Smooth muscle cell (in vitro differentiated cells): ENCODE measurements around the gene ZNF483. TPM values are rescaled to one million over a fixed set of nuclear protein-coding genes. Genes with fewer than 3 reads are reported as not detected.
"Not testable (repeated sequence)": the region's sequence is repeated elsewhere in the genome, so short reads cannot be mapped to it uniquely, and the experiment has no call there.

Source experiments
- DNase-seq: peaks from one replicate; lab custom pipeline; 2025; ENCODE audit not compliant: unreplicated experiment; lab: John Stamatoyannopoulos, UW
- H2AFZ ChIP-seq: fragments of 200-600 bp; sonication (generic); 2 replicates; pipeline ENCODE4 v1.6.0; 2016; ENCODE audit warnings: antibody characterized with exemption, low read depth, mild to moderate bottlenecking
- H3F3A ChIP-seq: fragments of 200-600 bp; sonication (generic); 2 replicates; pipeline ENCODE4 v1.6.0; 2017; ENCODE audit warnings: antibody characterized with exemption, low read depth
- H3K27ac ChIP-seq: fragments of 200-600 bp; sonication (generic); 2 replicates; pipeline ENCODE4 v1.5.1; 2016; ENCODE audit warnings: low read depth, mild to moderate bottlenecking
- H3K27me3 ChIP-seq: fragments of 200-600 bp; sonication (generic); 2 replicates; pipeline ENCODE4 v1.6.1; 2016; ENCODE audit warnings: low read depth, mild to moderate bottlenecking
- H3K36me3 ChIP-seq: fragments of 200-600 bp; sonication (generic); 2 replicates; pipeline ENCODE4 v1.5.1; 2016; ENCODE audit warnings: low read depth
- H3K4me1 ChIP-seq: fragments of 200-600 bp; sonication (generic); 2 replicates; pipeline ENCODE4 v1.5.1; 2016; ENCODE audit warnings: low read depth
- H3K4me2 ChIP-seq: fragments of 200-600 bp; sonication (generic); 2 replicates; pipeline ENCODE4 v1.6.0; 2016; ENCODE audit warnings: mild to moderate bottlenecking
- H3K4me3 ChIP-seq: fragments of 200-600 bp; sonication (generic); 2 replicates; pipeline ENCODE4 v1.5.1; 2016; ENCODE audit warnings: mild to moderate bottlenecking
- H3K79me2 ChIP-seq: fragments of 200-600 bp; sonication (generic); 2 replicates; pipeline ENCODE4 v1.6.0; 2016; ENCODE audit warnings: low read depth, mild to moderate bottlenecking
- H3K9ac ChIP-seq: fragments of 200-600 bp; sonication (generic); 2 replicates; pipeline ENCODE4 v1.6.0; 2016; ENCODE audit warnings: low read depth
- H3K9me3 ChIP-seq: fragments of 200-600 bp; sonication (generic); replicated peaks from 2 replicates; pipeline ENCODE4 v1.5.1; 2016; ENCODE audit warnings: low read depth
- H4K20me1 ChIP-seq: fragments of 200-600 bp; sonication (generic); 2 replicates; pipeline ENCODE4 v1.6.0; 2016; ENCODE audit warnings: low read depth
- CTCF ChIP-seq: fragments of 200-600 bp; sonication (generic); IDR thresholded peaks from 2 replicates; pipeline ENCODE4 v1.5.1; 2017; ENCODE audit warnings: borderline replicate concordance, mild to moderate bottlenecking, antibody characterized with exemption; ENCODE audit not compliant: insufficient read depth, poor library complexity, severe bottlenecking
- WGBS: methylation state at CpG from one replicate; pipeline ENCODE4 v1.1.7; 2016; ENCODE audit warnings: low lambda C conversion rate; 5-methylcytosine and 5-hydroxymethylcytosine counted together
- polyA plus RNA-seq: library from polyadenylated mRNA; unstranded; fragments of >200 nt; fragmentation: Nextera tagmentation; extraction: Ambion mirVana; gene quantifications from 2 replicates; pipeline ENCODE4 v1.2.1, GENCODE V29; 2016
- total RNA-seq: library from RNA; depleted of rRNA; stranded (reverse); fragments of >200 nt; gene quantifications from 2 replicates; pipeline ENCODE4 v1.2.3, GENCODE V29; 2014

Gene ZNF483
- total and polyA plus RNA-seq, 2 experiments from 2014 or later = 0.53 to 0.67 TPM

- H3K9me3 ChIP-seq = no peaks in the 10 kb centered on the region
- no peak overlapping the region for H3K4me3 ChIP-seq
- H4K20me1 ChIP-seq = no peaks in the 10 kb centered on the region
- H3K79me2 ChIP-seq = no peaks in the 10 kb centered on the region
- no peak for TF ChIP-seq CTCF
- WGBS = 91% methylated on average over 6 of the region's 6 CpGs
- H3K27me3 ChIP-seq = no peaks in the 10 kb centered on the region
- no peaks in the 10 kb centered on the region for H3K4me1 ChIP-seq
- H3K27ac ChIP-seq = no peak overlapping the region
- no peak for DNase-seq
- H2AFZ ChIP-seq = no peak overlapping the region
- no peak overlapping the region for H3K9ac ChIP-seq
- H3K4me2 ChIP-seq = no peak overlapping the region
- H3K36me3 ChIP-seq = no peaks in the 10 kb centered on the region
- no peaks in the 10 kb centered on the region for H3F3A ChIP-seq
These were observed 23.3 kb upstream of the ZNF483 start for GRCh38 chr9:111501648-111502047.

- Histone ChIP-seq H3K4me3 (no peak overlapping the region), H3K4me1 (no peaks in the 10 kb centered on the region), H3K4me2 (no peak overlapping the region), H3K9me3 (no peaks in the 10 kb centered on the region), H3K9ac (no peak overlapping the region), H3K79me2 (no peaks in the 10 kb centered on the region), H4K20me1 (no peaks in the 10 kb centered on the region), H2AFZ (no peak overlapping the region), H3K36me3 (no peaks in the 10 kb centered on the region), H3K27me3 (no peaks in the 10 kb centered on the region), H3K27ac (no peak overlapping the region), H3F3A (no peaks in the 10 kb centered on the region)
- 80% methylated on average over 3 of the region's 3 CpGs for WGBS
- DNase-seq = no peak
- TF ChIP-seq CTCF = no peak
These were observed 22.5 kb upstream of the ZNF483 start for GRCh38 chr9:111502506-111502905.

- not testable (repeated sequence) for H3K4me2 ChIP-seq, H3K4me3 ChIP-seq, H2AFZ ChIP-seq, H3F3A ChIP-seq, H3K79me2 ChIP-seq, H3K4me1 ChIP-seq, H3K9me3 ChIP-seq, DNase-seq, H4K20me1 ChIP-seq, H3K27me3 ChIP-seq, H3K9ac ChIP-seq, H3K27ac ChIP-seq, H3K36me3 ChIP-seq
- WGBS = 84% methylated on average over 6 of the region's 6 CpGs
These were observed 13.4 kb upstream of the ZNF483 start for GRCh38 chr9:111511581-111511980.

GRCh38 chr9:111514967-111515366 is 10.0 kb upstream of the ZNF483 start:
- Histone ChIP-seq H3K4me2 (no peak overlapping the region), H2AFZ (no peak overlapping the region), H3K27ac (no peak overlapping the region), H3K4me1 (no peaks in the 10 kb centered on the region), H3K4me3 (no peak overlapping the region), H3K36me3 (no peaks in the 10 kb centered on the region), H3K9ac (no peak overlapping the region), H3K79me2 (no peaks in the 10 kb centered on the region), H3K9me3 (no peaks in the 10 kb centered on the region), H4K20me1 (no peaks in the 10 kb centered on the region), H3K27me3 (no peaks in the 10 kb centered on the region), H3F3A (no peaks in the 10 kb centered on the region)
- no peak for DNase-seq
- no peak for TF ChIP-seq CTCF
